ENCODE data around the gene GPR157.

Gene GPR157

GRCh38 chr1:9070486-9070885, 58.4 kb downstream of the GPR157 start:
- no peak for TF ChIP-seq TAF1 (IDR thresholded peaks at IDR 0.05; ENCODE audit: borderline replicate concordance, insufficient read depth, low read length)
- TF ChIP-seq POLR2AphosphoS5 (IDR thresholded peaks at IDR 0.05; ENCODE audit: low read depth, low read length) = no peak
- TF ChIP-seq SIN3A (IDR thresholded peaks at IDR 0.05; ENCODE audit: borderline replicate concordance, insufficient read depth, low read length) = no peak
- TF ChIP-seq FOXP2 (optimal IDR thresholded peaks at IDR 0.05; ENCODE audit: borderline replicate concordance, extremely low read depth, extremely low read length, insufficient read depth) = no peak
- no peak for TF ChIP-seq REST (IDR thresholded peaks at IDR 0.05; ENCODE audit: insufficient read depth in 1 of 2, low read depth in 2 of 2, low read length in 2 of 2)

DNA sequence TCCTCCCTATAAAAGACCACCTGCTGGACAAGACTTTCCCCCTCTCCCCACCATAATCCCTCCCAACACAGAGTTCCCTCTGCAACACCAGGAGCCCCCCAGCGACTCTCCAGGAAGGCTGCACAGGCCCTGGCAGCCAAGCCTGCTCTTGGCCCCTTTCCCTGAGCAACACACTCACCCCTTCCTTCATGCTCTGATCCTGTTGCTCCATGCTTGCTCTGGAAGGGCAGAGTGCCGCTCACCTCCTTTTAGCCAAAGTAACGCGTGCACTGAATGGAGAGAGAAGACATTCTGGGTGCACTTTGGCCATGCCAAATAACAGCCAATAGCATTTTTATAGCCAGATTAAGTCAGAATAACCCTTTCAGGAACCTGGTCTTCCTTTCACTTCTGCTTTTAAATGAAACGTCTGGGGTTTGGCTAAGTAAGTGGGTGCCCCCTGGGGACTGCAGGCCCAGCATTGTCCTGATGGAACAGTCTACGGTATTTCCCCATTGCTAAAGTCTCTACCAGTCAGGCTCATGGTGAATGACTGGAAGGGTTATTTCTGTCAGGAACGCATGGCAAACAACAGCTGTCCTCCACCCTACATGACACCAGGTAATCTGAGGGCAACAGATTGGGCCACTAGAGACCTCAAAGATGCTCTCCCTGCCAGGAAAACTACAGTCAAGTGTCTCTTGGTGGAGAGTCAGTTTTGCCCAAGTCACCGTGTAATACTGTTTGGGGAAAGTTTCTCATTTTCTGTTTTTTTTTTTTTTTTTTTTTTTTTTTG, 59.4 kb downstream of the GPR157 start, which contains the start of gene SLC2A5:
TSS of gene SLC2A5 (minus strand) at position 310 of the 775 bp plus-strand sequence. CDS start at position 211, 99 bp downstream.
- no peak for TF ChIP-seq FOXP2 (optimal IDR thresholded peaks at IDR 0.05; ENCODE audit: borderline replicate concordance, extremely low read depth, extremely low read length, insufficient read depth)
- no peak for TF ChIP-seq POLR2AphosphoS5 (IDR thresholded peaks at IDR 0.05; ENCODE audit: low read depth, low read length)
- no peak for TF ChIP-seq TAF1 (IDR thresholded peaks at IDR 0.05; ENCODE audit: borderline replicate concordance, insufficient read depth, low read length)
- TF ChIP-seq SIN3A (IDR thresholded peaks at IDR 0.05; ENCODE audit: borderline replicate concordance, insufficient read depth, low read length) = no peak
- no peak for TF ChIP-seq REST (IDR thresholded peaks at IDR 0.05; ENCODE audit: insufficient read depth in 1 of 2, low read depth in 2 of 2, low read length in 2 of 2)

- TF ChIP-seq SIN3A (IDR thresholded peaks at IDR 0.05; ENCODE audit: borderline replicate concordance, insufficient read depth, low read length) (no peak), TAF1 (IDR thresholded peaks at IDR 0.05; ENCODE audit: borderline replicate concordance, insufficient read depth, low read length) (no peak), FOXP2 (optimal IDR thresholded peaks at IDR 0.05; ENCODE audit: borderline replicate concordance, extremely low read depth, extremely low read length, insufficient read depth) (no peak), REST (IDR thresholded peaks at IDR 0.05; ENCODE audit: insufficient read depth in 1 of 2, low read depth in 2 of 2, low read length in 2 of 2) (no peak), POLR2AphosphoS5 (IDR thresholded peaks at IDR 0.05; ENCODE audit: low read depth, low read length) (no peak)
These were observed 59.9 kb downstream of the GPR157 start for GRCh38 chr1:9068981-9069325.

- no peak for TF ChIP-seq TAF1 (IDR thresholded peaks at IDR 0.05; ENCODE audit: borderline replicate concordance, insufficient read depth, low read length)
- no peak for TF ChIP-seq REST (IDR thresholded peaks at IDR 0.05; ENCODE audit: insufficient read depth in 1 of 2, low read depth in 2 of 2, low read length in 2 of 2)
- TF ChIP-seq SIN3A (IDR thresholded peaks at IDR 0.05; ENCODE audit: borderline replicate concordance, insufficient read depth, low read length) = peak; percentile 41; the same call in 1 of the 2 replicates
These were observed 61.7 kb downstream of the GPR157 start for GRCh38 chr1:9066945-9067807.

All from PFSK-1 (cell line).